Measurements from ENCODE around the gene PDE6A. TPM values are rescaled to one million over a fixed set of nuclear protein-coding genes. Genes with fewer than 3 reads are reported as not detected.

Gene PDE6A
- total and polyA plus RNA-seq, 9 of the 15 experiments (the other 6 are each of a cell fraction or from before 2014, with no cell fraction given) = 0.01 to 0.04 (median 0.01) TPM; not detected in 6

DNA sequence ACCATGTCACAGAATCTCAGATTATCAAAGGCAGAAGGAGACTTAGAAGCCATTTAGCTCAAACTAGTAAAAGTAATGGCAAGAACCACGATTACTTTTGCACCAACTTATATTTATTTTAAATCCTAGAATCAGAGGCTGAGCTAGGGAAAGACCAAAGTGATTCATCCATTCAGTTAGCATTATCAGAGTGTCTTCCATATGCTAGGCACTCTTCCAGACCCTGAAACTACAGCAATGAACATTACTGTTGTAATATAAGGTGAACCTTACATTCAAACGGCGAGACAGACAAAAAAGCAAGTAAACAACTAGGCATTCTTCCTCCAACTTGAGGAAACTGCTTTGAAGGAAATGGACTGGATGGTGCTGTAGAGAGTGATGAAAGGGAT, 7.9 kb downstream of the PDE6A start (continued):
- TF ChIP-seq, protein P1, sequence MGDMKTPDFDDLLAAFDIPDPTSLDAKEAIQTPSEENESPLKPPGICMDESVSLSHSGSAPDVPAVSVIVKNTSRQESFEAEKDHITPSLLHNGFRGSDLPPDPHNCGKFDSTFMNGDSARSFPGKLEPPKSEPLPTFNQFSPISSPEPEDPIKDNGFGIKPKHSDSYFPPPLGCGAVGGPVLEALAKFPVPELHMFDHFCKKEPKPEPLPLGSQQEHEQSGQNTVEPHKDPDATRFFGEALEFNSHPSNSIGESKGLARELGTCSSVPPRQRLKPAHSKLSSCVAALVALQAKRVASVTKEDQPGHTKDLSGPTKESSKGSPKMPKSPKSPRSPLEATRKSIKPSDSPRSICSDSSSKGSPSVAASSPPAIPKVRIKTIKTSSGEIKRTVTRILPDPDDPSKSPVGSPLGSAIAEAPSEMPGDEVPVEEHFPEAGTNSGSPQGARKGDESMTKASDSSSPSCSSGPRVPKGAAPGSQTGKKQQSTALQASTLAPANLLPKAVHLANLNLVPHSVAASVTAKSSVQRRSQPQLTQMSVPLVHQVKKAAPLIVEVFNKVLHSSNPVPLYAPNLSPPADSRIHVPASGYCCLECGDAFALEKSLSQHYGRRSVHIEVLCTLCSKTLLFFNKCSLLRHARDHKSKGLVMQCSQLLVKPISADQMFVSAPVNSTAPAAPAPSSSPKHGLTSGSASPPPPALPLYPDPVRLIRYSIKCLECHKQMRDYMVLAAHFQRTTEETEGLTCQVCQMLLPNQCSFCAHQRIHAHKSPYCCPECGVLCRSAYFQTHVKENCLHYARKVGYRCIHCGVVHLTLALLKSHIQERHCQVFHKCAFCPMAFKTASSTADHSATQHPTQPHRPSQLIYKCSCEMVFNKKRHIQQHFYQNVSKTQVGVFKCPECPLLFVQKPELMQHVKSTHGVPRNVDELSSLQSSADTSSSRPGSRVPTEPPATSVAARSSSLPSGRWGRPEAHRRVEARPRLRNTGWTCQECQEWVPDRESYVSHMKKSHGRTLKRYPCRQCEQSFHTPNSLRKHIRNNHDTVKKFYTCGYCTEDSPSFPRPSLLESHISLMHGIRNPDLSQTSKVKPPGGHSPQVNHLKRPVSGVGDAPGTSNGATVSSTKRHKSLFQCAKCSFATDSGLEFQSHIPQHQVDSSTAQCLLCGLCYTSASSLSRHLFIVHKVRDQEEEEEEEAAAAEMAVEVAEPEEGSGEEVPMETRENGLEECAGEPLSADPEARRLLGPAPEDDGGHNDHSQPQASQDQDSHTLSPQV (IDR thresholded peaks at IDR 0.05) = no peak
- TF ChIP-seq CREBBP (IDR thresholded peaks at IDR 0.05; ENCODE audit: low read depth, low read length) (no peak), ZEB2 (IDR thresholded peaks at IDR 0.05) (no peak)

DNA sequence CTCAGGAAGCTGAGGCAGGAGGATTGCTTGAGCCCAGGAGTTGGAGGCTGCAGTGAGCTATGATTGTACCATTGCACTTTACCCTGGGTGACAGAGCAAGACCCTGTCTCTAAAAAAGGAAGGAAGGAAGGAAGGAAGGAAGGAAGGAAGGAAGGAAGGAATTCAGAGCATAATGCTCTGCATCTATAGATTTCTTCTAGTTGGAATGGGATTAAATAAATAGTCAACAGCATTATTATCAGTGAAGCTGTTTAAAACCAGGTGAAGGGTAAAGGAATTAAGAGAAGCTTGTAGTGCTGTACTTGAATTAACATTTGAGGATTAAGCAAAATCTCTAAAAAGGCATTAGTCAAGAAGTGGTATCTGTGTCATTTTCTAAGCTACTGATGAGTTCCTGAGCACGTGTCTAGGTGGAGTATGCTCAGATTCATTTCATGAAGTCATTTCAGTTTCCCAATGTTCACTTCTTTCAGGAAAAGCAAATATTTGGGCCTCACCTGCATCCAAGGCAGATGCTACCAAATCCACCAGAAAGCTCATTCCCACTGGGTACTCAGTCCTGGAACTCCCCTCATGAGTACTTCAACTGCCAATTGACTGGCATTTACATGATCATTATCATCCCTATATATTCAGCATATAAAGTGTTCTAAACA, 8.4 kb downstream of the PDE6A start:
- Histone ChIP-seq H2AFZ (ENCODE audit: low read depth, low read length) (no peak overlapping the region), H3K27me3 (ENCODE audit: control insufficient read depth in 2 of 2, insufficient read depth in 2 of 2, low read length in 2 of 2) (no peaks in the 10 kb centered on the region), H3K9me3 (replicated peaks; ENCODE audit: control insufficient read depth, insufficient read depth, low read depth, low read length) (no peaks in the 10 kb centered on the region), H3K4me2 (ENCODE audit: insufficient read depth, low read length) (no peak overlapping the region), H3K4me1 (replicated peaks in 1 of 2; ENCODE audit: control insufficient read depth in 2 of 2, insufficient read depth in 2 of 2, low read length in 2 of 2) (peaks cover 20 to 54% of the 10 kb centered on the region in 2 experiments), H3K79me2 (ENCODE audit: control insufficient read depth, insufficient read depth, low read length) (no peaks in the 10 kb centered on the region), H3K9me1 (ENCODE audit: control insufficient read depth, insufficient read depth, low read length) (no peaks in the 10 kb centered on the region), H3K27ac (ENCODE audit: extremely low read depth, low read depth, low read length) (no peak overlapping the region), H3K9ac (ENCODE audit: insufficient read depth in 1 of 2, low read depth in 2 of 2, low read length in 2 of 2) (no peak overlapping the region), H3K36me3 (ENCODE audit: control insufficient read depth, insufficient read depth, low read length) (no peaks in the 10 kb centered on the region; the same call in 1 of the 3 replicates), H3K4me3 (no peak overlapping the region), H4K20me1 (replicated peaks; ENCODE audit: control insufficient read depth, insufficient read depth, low read length) (no peaks in the 10 kb centered on the region)
- in situ Hi-C loops (cut with MboI) = no loop called here
- ChIA-PET POLR2A (interaction anchor here (1.1 to 2.0 kb wide), 4 partner anchors 9 to 44 kb away, joined by 3 to 5 read pairs (median 4); no protein-coding TSS in a partner anchor), CTCF (ENCODE audit: low intra/inter-chr PET ratio) (no interaction called here)
- BruUV-seq (replicated peaks) = no TSS peak
- no peak for TF ChIP-seq MCM2 (IDR thresholded peaks at IDR 0.05; ENCODE audit: low read depth)
- TF ChIP-seq ZNF75A (CRISPR knock-in tag; IDR thresholded peaks at IDR 0.05) = no peak
- no peak for TF ChIP-seq ZKSCAN3 (CRISPR knock-in tag; IDR thresholded peaks at IDR 0.05)
- no peak for TF ChIP-seq PTTG1 (tag; IDR thresholded peaks at IDR 0.05; ENCODE audit: low read depth)
- TF ChIP-seq NFATC3 (IDR thresholded peaks at IDR 0.05) = no peak
- no peak for TF ChIP-seq BDP1 (IDR thresholded peaks at IDR 0.05; ENCODE audit: insufficient read depth, insufficient read length)
- no peak for TF ChIP-seq HDAC1 (IDR thresholded peaks at IDR 0.05)
- TF ChIP-seq XRCC3 (IDR thresholded peaks at IDR 0.05) = no peak
- no peak for TF ChIP-seq GABPB1 (CRISPR knock-in tag; IDR thresholded peaks at IDR 0.05)
- TF ChIP-seq STAG1 (CRISPR knock-in tag; IDR thresholded peaks at IDR 0.05; ENCODE audit: borderline replicate concordance) = no peak
- TF ChIP-seq ZNF184 (CRISPR knock-in tag; IDR thresholded peaks at IDR 0.05) = no peak
- TF ChIP-seq MXI1 (IDR thresholded peaks at IDR 0.05; ENCODE audit: low read depth, low read length) = no peak
- TF ChIP-seq, protein P2, sequence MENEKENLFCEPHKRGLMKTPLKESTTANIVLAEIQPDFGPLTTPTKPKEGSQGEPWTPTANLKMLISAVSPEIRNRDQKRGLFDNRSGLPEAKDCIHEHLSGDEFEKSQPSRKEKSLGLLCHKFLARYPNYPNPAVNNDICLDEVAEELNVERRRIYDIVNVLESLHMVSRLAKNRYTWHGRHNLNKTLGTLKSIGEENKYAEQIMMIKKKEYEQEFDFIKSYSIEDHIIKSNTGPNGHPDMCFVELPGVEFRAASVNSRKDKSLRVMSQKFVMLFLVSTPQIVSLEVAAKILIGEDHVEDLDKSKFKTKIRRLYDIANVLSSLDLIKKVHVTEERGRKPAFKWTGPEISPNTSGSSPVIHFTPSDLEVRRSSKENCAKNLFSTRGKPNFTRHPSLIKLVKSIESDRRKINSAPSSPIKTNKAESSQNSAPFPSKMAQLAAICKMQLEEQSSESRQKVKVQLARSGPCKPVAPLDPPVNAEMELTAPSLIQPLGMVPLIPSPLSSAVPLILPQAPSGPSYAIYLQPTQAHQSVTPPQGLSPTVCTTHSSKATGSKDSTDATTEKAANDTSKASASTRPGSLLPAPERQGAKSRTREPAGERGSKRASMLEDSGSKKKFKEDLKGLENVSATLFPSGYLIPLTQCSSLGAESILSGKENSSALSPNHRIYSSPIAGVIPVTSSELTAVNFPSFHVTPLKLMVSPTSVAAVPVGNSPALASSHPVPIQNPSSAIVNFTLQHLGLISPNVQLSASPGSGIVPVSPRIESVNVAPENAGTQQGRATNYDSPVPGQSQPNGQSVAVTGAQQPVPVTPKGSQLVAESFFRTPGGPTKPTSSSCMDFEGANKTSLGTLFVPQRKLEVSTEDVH (IDR thresholded peaks at IDR 0.05; ENCODE audit: low read depth, partially characterized antibody) = no peak
- ATAC-seq = no peak
- 28% methylated on average over 1 of the region's 1 CpG for WGBS (ENCODE audit: insufficient coverage, low coverage, missing lambda C conversion rate)
- intact Hi-C loops (cut with micrococcal nuclease) = no loop called here
- no peak for FAIRE-seq
- DNase-seq (ENCODE audit: extremely low read depth in 1 of 4, low spot score in 3 of 4) = no peak
